Measurements from ENCODE around the gene PNPLA5.

- TF ChIP-seq CTCF (IDR thresholded peaks at IDR 0.05): no peak
- TF ChIP-seq POLR2A (IDR thresholded peaks at IDR 0.05): no peak
- no peak for TF ChIP-seq POLR2AphosphoS5 (IDR thresholded peaks at IDR 0.05)
- TF ChIP-seq EP300 (IDR thresholded peaks at IDR 0.05): no peak
Observed at GRCh38 chr22:43890901-43891331, 897 bp downstream of the PNPLA5 start.

All from sigmoid colon (tissue), 4 donors.